GM10847 (cell line): ENCODE data around the gene CLTA.

ENCODE experiments used
- POLR2A ChIP-seq: IDR thresholded peaks from 2 replicates; pipeline ENCODE4 v1.6.1; 2011; ENCODE audit not compliant: insufficient read length; ENCODE audit errors: extremely low read depth

Gene CLTA

DNA sequence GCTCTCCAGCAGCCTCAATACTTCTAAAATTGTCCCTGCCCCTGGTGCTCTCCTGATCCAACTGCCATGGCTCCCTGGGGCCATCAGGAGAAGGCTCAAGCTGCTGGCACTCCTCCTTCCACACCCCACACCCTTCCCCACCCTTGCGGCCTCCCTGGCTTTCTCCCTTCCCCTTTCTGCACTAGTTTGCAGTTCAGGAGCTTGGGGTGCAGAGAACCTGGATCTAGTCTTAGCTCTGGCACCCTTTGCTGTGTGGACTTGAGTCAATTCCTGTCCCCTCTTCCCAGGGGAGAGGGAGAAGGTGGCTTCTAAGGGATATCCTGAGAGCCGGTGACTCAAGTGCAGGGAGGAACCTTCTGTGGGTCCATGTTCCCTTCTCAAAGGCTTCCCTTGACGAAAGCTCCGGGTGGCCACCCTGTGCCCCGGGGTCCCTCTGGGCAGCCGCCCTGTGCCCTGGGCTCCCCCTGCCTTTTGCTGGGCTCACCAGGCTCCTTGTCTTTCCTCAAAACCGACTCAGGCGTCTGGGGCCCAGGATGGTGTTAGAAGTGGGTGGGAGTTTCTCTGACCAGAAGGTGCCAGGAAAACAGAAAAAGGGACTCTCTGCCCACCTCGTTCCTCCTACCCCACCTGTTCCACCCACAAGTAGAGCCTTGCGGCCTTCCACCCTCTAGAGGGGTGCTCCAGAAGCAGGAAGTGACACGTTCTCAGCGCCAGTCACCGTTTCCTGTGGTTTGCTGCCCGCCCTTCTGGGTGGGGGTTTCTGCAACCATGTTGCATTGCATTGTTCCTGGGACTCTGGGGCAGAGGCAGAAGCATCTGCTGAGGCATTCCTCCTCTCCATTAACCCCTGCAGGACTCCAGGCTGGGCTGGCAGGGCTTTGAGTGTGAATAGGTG, 39.2 kb upstream of the CLTA start:
- TF ChIP-seq POLR2A: peak; percentile 33

DNA sequence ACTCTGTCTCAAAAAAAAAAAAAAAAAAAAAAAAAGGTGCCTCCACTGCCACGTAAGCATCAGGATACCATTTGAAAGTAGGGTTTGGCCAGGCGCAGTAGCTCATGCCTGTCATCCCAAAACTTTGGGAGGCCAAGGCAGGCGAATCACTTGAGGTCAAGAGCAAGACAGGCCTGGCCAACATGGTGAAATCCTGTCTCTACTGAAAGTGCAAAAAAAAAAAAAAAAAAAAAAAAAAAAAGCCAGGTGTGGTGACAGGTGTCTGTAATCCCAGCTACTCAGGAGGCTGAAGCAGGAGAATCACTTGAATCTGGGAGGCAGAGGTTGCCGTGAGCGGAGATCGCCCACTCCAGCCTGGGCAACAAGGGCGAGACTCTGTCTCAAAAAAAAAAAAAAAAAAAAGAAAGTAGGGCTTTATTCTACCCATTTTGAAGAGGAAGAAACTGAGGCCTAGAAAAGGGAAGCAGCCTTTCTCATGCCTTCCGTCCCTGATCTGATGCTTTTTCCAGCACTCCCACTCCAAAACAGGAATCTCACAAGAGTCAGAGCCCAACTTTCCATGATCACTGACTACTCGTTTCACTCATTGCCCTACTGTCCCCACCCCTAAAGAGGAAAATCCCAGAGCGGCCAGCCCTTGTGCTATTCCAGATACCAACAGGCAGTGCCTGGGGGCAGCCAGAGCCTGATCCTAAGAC, 37.8 kb upstream of the CLTA start:
- no peak for TF ChIP-seq POLR2A

DNA sequence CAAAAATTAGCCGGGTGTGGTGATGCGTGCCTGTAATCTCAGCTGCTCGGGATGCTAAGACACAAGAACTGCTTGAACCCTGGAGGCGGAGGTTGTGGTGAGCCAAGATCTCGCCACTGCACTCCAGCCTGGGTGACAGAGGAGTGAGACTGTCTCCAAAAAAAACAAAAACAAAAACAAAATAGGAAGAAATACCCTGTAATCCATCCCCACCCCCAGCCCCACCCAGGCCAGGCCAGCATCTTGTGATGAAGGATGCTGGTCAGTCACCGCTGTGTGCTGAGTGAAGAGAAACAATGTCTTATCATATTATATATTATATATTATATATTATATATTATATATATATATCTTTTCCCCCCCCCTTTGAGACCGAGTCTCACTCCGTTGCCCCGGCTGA, 37.0 kb upstream of the CLTA start:
- TF ChIP-seq POLR2A: no peak

DNA sequence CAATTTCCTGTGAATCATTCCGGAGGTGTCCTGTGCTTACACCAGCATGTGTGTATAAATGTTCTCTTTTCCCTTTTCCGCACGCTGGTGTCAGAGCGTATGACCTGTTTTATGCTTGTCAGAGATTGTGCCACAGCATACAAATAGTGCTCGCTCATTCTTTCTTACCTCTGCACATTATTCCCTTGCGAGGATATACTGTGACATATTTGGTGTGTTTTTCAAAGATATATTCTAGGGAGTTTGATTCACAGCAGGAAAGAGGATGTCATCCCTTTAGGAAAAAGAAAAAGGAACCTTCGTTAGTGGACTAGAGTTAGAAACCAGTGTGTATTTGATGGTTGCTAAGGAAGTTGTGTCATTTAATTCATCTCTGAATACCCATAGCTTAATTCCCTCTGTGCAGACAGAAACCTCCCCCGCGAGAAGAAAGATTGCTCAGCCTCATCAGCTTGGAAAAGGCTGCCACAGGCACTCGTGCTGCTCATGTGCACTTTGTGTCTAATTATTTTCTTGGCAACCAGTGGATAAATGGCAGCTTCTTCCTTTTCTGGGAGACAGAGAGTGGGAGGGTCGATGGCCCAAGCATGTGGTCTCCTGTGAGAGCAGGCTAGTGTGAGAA, 36.3 kb upstream of the CLTA start:
- TF ChIP-seq POLR2A: no peak

DNA sequence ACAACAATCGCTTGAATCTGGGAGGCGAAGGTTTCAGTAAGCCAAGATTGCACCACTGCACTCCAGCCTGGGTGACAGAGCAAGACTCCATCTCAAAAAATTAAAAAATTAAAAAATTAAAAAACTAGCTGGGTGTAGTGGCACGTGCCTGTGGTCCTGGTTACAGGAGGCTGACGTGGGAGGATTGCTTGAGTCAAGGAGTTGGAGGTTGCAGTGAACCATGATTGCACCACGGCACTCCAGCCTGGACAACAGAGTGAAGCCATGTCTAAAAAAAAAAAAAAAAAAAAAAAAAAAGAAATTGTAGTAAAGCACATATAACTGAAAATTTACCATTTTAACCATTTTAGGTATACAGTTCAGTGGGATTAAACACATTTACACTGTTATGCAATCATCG, 34.6 kb upstream of the CLTA start:
- TF ChIP-seq POLR2A: no peak

DNA sequence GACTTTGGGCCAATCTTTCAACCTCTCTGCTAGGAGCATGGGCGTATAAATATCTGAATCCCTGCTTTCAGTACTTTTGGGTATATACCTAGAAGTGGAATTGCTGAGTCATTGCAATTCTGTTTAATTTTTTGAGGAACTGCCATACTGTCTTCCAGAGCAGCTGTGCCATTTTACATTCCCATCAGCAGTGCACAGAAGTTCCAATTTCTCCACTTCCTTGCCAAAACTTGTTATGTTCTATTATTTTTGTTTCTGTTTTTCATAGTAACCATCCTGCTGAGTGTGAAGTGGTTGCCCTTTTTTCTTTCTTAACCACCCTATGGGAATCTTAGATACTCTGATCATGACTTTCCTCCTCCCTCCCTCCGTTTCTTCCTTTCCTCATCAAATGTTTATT, 32.6 kb upstream of the CLTA start:
- no peak for TF ChIP-seq POLR2A

DNA sequence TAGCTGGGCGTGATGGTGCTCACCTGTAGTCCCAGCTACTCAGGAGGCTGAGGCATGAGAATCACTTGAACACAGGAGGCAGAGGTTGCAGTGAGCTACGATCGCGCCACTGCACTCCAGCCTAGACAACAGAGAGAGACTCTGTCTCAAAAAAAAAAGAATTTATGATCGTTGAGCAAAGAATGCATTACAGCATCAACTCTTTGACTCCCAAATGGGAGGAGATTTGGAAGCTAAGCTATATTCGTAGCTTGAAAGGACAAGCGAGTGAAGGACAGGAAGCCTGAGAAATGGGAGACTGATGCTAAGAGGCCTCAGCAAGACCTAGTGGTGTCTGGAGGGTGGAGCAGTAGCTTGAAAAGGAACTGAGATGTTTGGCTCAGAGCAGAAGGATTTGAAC, 31.8 kb upstream of the CLTA start:
- TF ChIP-seq POLR2A: no peak

DNA sequence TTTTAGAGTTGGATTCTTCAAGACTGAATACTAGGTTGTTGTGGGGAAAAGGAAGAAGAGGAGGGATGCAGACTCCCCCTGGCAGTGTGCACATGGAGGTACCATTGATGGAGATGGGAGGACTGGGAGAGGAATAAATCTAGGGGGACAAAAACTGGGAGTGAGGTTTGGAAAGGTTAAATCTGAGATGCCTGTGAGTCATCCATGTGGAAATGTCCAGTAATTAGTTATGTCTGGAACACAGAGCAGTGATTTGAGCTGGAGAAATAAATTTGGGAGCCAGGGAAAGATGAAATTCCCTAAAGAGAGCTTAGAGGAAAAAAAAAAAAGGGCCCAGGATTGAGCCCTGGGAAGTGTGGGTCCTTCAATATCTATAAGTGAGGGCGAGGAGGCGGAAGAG, 29.5 kb upstream of the CLTA start:
- no peak for TF ChIP-seq POLR2A

DNA sequence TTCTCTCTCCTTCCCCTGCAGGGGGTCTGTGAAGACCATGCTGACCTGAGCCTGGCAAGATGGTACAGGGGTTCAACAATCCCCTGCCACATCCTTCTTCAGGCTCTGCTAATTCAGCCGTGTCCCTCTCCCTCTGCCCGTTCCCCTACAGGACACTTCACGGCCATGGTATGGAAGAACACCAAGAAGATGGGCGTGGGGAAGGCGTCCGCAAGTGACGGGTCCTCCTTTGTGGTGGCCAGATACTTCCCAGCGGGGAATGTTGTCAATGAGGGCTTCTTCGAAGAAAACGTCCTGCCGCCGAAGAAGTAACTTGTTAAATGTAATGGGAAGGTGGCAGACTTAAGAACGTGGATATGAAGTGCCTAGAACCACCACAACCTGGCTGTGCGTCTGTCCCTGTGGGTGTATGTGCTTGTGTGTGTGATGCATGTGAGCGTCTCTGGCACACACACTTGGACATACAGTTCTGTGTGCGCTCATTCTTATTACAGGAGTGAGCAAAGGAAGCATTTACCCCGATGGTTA, 28.4 kb upstream of the CLTA start:
- TF ChIP-seq POLR2A: no peak

DNA sequence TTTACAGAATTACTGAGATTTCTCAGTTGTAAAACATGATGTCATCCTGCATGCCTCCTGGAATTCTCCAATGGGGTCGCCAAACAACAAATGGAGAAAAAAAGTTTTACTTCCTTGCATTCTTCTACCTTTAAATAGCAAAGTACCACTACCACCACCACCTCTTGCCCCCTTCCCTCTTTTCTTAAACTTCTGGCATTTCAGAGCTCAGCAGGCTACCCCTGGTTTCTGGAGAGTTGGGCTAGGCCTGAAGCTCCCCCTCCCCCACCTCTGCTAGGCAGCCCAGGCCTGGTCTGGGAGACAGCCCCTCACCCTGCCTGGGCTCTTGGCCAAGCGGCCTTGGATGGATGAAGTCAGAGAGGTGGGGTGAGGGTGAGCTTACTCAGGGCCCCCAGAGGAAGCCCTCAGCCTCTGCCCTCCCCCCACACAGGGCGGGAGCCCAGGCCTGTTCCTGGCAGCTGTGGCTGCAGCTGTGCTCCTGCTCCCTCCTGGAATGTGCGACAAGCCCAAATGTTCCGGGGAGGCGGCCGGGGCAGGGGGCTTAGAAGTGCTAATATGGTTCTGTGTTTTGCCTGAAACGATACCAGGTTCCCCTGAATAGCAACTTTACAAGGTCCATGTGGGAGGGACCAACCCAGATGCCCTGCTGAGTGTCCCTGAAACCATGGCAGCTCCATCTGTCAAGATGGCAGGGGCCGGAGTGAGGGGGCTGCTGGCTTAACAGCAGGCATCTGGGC, 27.5 kb upstream of the CLTA start:
- no peak for TF ChIP-seq POLR2A

DNA sequence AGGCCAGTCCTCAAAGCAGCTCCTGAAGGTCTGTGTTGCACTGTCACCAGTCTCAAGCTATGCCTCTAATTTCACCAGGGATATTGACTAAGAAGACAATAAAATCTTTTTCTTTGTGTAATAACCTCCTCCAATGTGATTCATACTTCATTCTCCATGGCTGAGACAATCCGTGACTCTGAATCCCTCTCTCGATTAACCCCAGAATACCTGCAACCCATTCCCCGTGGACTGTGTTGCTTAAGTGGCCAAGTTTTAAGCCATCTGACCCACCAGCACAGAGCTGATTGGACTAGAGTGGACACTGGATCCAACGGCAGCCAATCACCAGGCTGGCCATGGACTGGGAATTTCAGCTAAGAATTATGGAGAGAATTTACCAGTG, 26.9 kb upstream of the CLTA start:
- TF ChIP-seq POLR2A: no peak

DNA sequence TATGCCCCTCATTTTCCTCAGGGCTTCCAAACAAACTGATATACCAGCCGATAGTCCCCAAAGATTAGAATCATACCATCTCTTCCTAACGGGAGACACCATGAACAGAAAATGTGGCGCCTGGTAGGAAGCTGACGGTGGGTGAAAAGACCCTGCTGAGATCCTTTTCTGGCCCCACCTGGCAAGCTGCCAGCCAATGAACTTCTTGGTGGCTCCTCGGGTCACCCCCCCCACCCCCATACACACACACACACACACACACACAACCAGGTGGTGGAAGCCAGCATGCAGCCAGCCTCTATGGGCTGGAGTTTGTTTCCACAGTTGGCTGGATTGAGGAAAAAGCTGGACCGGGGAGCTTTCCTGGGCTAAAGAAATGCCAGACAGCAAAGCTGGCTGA, 26.3 kb upstream of the CLTA start:
- no peak for TF ChIP-seq POLR2A

DNA sequence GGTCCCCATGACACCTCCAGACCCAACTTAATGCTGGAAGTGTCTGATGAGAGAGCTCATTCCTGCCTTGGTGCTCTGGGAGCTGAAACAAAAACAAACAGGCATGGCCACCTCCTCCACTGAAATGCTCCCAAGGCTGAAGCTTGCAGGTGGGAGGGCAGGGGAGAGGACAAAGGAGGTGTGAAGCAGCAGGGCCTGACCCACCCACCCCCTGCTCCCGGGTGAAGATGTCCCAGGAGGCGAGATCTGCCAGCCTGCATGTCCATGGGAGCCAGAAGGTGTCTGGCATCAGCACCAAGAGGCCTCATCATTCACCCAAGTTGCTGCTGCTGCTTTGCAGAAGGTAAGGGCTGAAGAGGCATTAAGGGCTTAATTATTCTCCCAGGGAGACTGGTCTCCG, 25.7 kb upstream of the CLTA start:
- TF ChIP-seq POLR2A: no peak

DNA sequence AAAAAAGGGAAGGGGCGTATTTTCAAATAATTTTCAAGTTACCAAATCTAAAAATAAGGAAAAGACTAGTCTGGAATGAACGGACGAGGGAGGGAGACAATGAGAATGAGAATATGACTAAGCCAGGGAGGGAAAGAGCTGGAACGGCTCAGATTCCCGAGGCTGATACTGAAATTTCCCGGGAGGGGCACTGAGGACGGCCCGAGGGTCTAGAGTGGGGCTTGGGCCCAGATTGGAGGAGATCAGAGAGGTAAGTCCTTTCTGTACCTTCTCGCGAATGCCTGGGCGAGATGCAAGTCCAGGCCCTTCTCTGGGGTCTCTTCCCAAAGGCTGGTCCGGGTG, 24.9 kb upstream of the CLTA start:
- TF ChIP-seq POLR2A: no peak

DNA sequence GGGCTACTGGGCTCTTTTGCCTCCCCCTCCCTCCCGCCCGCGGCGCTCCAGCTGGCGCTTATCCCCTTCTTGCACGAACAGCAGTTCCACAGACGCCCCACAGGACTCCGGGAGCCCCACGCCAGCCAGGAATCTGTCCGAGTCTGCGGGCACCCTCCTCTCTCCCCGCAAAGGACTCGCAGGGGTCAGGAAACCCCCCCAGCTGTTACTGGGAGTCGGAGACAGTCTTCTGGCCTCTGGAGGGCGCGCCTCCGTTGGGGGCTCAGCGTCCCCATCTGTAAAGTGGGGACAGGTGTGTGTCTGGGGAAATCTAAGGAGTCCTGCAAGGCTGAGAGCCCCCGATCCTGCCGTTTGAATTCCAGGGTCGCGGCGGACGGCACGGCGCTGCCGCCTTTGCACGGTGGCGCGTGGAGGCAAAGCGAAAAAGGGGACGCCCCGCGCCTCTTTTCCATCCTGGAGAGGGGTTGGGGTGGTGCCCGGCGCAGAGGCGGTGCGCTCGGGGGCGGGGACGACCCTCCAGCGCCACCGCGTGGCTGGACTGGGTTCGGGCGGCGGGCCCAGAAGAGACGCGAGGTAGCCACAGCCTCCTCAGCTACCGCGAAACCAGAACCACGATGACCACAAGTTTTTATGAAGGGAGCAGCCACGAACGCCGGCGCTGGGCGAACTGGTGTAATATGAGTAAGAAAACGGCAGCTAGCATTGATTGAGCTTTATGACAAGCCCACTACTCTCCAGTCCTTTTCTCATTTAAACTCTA, 24.4 kb upstream of the CLTA start:
- no peak for TF ChIP-seq POLR2A
